ENCODE measurements around the gene RAB18. TPM values are rescaled to one million over a fixed set of nuclear protein-coding genes. Genes with fewer than 3 reads are reported as not detected.
"Not testable (repeated sequence)": the region's sequence is repeated elsewhere in the genome, so short reads cannot be mapped to it uniquely, and the experiment has no call there.

Gene RAB18
- total and polyA plus RNA-seq, 2 of the 8 experiments (the other 6 are each of a cell fraction or from before 2014, with no cell fraction given): 14.7 to 69.7 TPM

- TF ChIP-seq BCL11A (IDR thresholded peaks at IDR 0.05; ENCODE audit: low read depth in 2 of 2, low read length in 2 of 2): no peak
- no peak for TF ChIP-seq BACH1 (IDR thresholded peaks at IDR 0.05; ENCODE audit: low read length)
- no peak for TF ChIP-seq RNF2 (IDR thresholded peaks at IDR 0.05; ENCODE audit: borderline replicate concordance, low read depth, low read length, missing control alignments, poor library complexity, severe bottlenecking)
- TF ChIP-seq JUN (IDR thresholded peaks at IDR 0.05; ENCODE audit: low read depth, low read length): no peak
Observed at GRCh38 chr10:27464993-27465392, 39.1 kb upstream of the RAB18 start (continued).

- DNase-seq (ENCODE audit: low read depth in 1 of 2, low spot score in 2 of 2); H3K4me3 ChIP-seq (ENCODE audit: extremely low read depth in 1 of 4, insufficient read depth in 2 of 4, low read depth in 3 of 4, low read length in 4 of 4); H4K8ac ChIP-seq (ENCODE audit: extremely low read depth, insufficient read depth, low read length); H2AFZ ChIP-seq (ENCODE audit: low read length); H2BK15ac ChIP-seq (ENCODE audit: low read length); H3K9me3 ChIP-seq (ENCODE audit: insufficient read depth in 2 of 2, low read depth in 1 of 2, low read length in 1 of 2); H2BK120ac ChIP-seq (replicated peaks; ENCODE audit: low read depth, low read length); H2BK20ac ChIP-seq (ENCODE audit: low read length); FAIRE-seq; H2AK5ac ChIP-seq (ENCODE audit: low read depth, low read length); H3K36me3 ChIP-seq (ENCODE audit: control insufficient read depth in 2 of 4, insufficient read depth in 4 of 4, low read length in 3 of 4); CTCF ChIA-PET (ENCODE audit: partially characterized antibody); H4K91ac ChIP-seq (replicated peaks; ENCODE audit: insufficient read length, low read length); H3K23ac ChIP-seq (ENCODE audit: insufficient read length); H4K5ac ChIP-seq (ENCODE audit: insufficient read length, low read depth, low read length); H3K9ac ChIP-seq (replicated peaks in 1 of 4; ENCODE audit: extremely low read depth in 1 of 4, low read depth in 3 of 4, low read length in 3 of 4); H3K4me2 ChIP-seq (ENCODE audit: insufficient read depth in 1 of 2, low read depth in 2 of 2, low read length in 2 of 2); H3K27me3 ChIP-seq (replicated peaks in 1 of 4; ENCODE audit: control insufficient read depth in 3 of 4, extremely low read depth in 1 of 4, insufficient read depth in 3 of 4, low read length in 3 of 4); POLR2A ChIA-PET (ENCODE audit: partially characterized antibody); H3K14ac ChIP-seq (ENCODE audit: insufficient read length); H3K56ac ChIP-seq (replicated peaks; ENCODE audit: insufficient read length, low read depth, low read length); H2BK5ac ChIP-seq (ENCODE audit: low read depth, low read length); H3K23me2 ChIP-seq (ENCODE audit: low read depth, low read length); H3K4ac ChIP-seq (replicated peaks; ENCODE audit: insufficient read length, low read depth, low read length); H3K79me1 ChIP-seq (ENCODE audit: low read depth, low read length); H3K79me2 ChIP-seq (ENCODE audit: control insufficient read depth in 1 of 2, insufficient read depth in 2 of 2, low read length in 2 of 2); H3K4me1 ChIP-seq (replicated peaks in 1 of 4; ENCODE audit: control insufficient read depth in 3 of 4, insufficient read depth in 4 of 4, low read length in 3 of 4); H2BK12ac ChIP-seq (ENCODE audit: low read depth, low read length); H4K20me1 ChIP-seq (replicated peaks in 1 of 2; ENCODE audit: control insufficient read depth in 1 of 2, insufficient read depth in 2 of 2, low read length in 2 of 2); H3K27ac ChIP-seq (ENCODE audit: low read depth, low read length); H3K18ac ChIP-seq (ENCODE audit: extremely low read depth, low read length): not testable (repeated sequence)
- 88% methylated on average over 8 of the region's 9 CpGs; no CpG with 5 or more reads in 1 of the 2 experiments for WGBS, 2 experiments (ENCODE audit: extremely low coverage in 1 of 2, insufficient coverage in 1 of 2, insufficient read length in 1 of 2, insufficient replicate concordance in 2 of 2, low coverage in 1 of 2, low lambda C conversion rate in 2 of 2, missing lambda C conversion rate in 1 of 2)
Observed at GRCh38 chr10:27465596-27465995, 38.5 kb upstream of the RAB18 start.
